Measurements from ENCODE around the gene ATP5PF. TPM values are rescaled to one million over a fixed set of nuclear protein-coding genes. Genes with fewer than 3 reads are reported as not detected.

Gene ATP5PF
- polyA plus RNA-seq, 3 donors = 124 to 360 (median 340) TPM

- Histone ChIP-seq H3K27ac (ENCODE audit: low read depth in 1 of 2, low read length in 2 of 2) (peak overlapping the region in 1 of 2 donors; percentile 13), H3K9ac (ENCODE audit: insufficient read depth, low read length, poor library complexity, severe bottlenecking) (no peak overlapping the region), H3K36me3 (replicated peaks in 1 of 2; ENCODE audit: control insufficient read depth in 1 of 2, insufficient read depth in 2 of 2, low read length in 2 of 2) (peaks cover 89 to 98% of the 10 kb centered on the region in 2 donors), H3K4me1 (ENCODE audit: control insufficient read depth in 1 of 2, insufficient read depth in 2 of 2, low read length in 2 of 2) (no peaks in the 10 kb centered on the region), H3K4me3 (replicated peaks in 1 of 3; ENCODE audit: low read depth in 2 of 3, low read length in 3 of 3) (no peak overlapping the region), H3K9me3 (replicated peaks in 1 of 2; ENCODE audit: control insufficient read depth in 1 of 2, insufficient read depth in 1 of 2, low read length in 2 of 2) (no peaks in the 10 kb centered on the region), H3K4me2 (replicated peaks; ENCODE audit: extremely low read depth, low read length, poor library complexity, severe bottlenecking) (no peak overlapping the region), H2AFZ (ENCODE audit: insufficient read depth, low read depth, low read length, poor library complexity, severe bottlenecking) (no peak overlapping the region), H3K79me2 (ENCODE audit: insufficient read depth, low read length) (no peaks in the 10 kb centered on the region), H4K20me1 (ENCODE audit: insufficient read depth, low read length) (no peaks in the 10 kb centered on the region), H3K27me3 (ENCODE audit: control insufficient read depth in 2 of 2, insufficient read depth in 2 of 2, low read length in 2 of 2) (no peaks in the 10 kb centered on the region)
- Mint-ChIP-seq H3K4me3 (no peak overlapping the region), H3K27me3 (ENCODE audit: low read depth in 3 of 3) (no peaks in the 10 kb centered on the region), H3K36me3 (peaks cover 77 to 90% of the 10 kb centered on the region in 2 donors), H3K9me3 (no peaks in the 10 kb centered on the region), H3K27ac (no peak overlapping the region), H3K4me1 (peaks cover 8% of the 10 kb centered on the region)
- intact Hi-C loops (cut with micrococcal nuclease) = no loop called here
- TF ChIP-seq CTCF (IDR thresholded peaks at IDR 0.05) = no peak
- no peak for DNase-seq
- WGBS (ENCODE audit: insufficient coverage) = no CpG with 5 or more reads among the region's 1 CpG
These were observed 26.0 kb upstream of the ATP5PF start for GRCh38 chr21:25760677-25761076.

- H3K9me3 Mint-ChIP-seq = no peaks in the 10 kb centered on the region
- H3K9ac ChIP-seq (ENCODE audit: insufficient read depth, low read length, poor library complexity, severe bottlenecking) = no peak overlapping the region
- H3K4me3 Mint-ChIP-seq = no peak overlapping the region
- H3K27me3 Mint-ChIP-seq (ENCODE audit: low read depth in 3 of 3) = no peaks in the 10 kb centered on the region
- intact Hi-C loops (cut with micrococcal nuclease) = no loop called here
- no peak overlapping the region for H3K4me2 ChIP-seq (replicated peaks; ENCODE audit: extremely low read depth, low read length, poor library complexity, severe bottlenecking)
- no peaks in the 10 kb centered on the region for H3K4me1 ChIP-seq (ENCODE audit: control insufficient read depth in 1 of 2, insufficient read depth in 2 of 2, low read length in 2 of 2)
- no peak overlapping the region for H3K4me3 ChIP-seq (replicated peaks in 1 of 3; ENCODE audit: low read depth in 2 of 3, low read length in 3 of 3)
- H3K27ac Mint-ChIP-seq = no peak overlapping the region
- no peak overlapping the region for H2AFZ ChIP-seq (ENCODE audit: insufficient read depth, low read depth, low read length, poor library complexity, severe bottlenecking)
- peaks cover 77 to 90% of the 10 kb centered on the region in 2 donors for H3K36me3 Mint-ChIP-seq
- H3K36me3 ChIP-seq (replicated peaks in 1 of 2; ENCODE audit: control insufficient read depth in 1 of 2, insufficient read depth in 2 of 2, low read length in 2 of 2) = peaks cover 88 to 98% of the 10 kb centered on the region in 2 donors
- TF ChIP-seq CTCF (IDR thresholded peaks at IDR 0.05) = no peak
- H3K27ac ChIP-seq (ENCODE audit: low read depth in 1 of 2, low read length in 2 of 2) = peak overlapping the region in 1 of 2 donors; percentile 13
- DNase-seq = no peak
- WGBS (ENCODE audit: insufficient coverage) = 100% methylated on average over 2 of the region's 3 CpGs
- peaks cover 8% of the 10 kb centered on the region for H3K4me1 Mint-ChIP-seq
- no peaks in the 10 kb centered on the region for H3K79me2 ChIP-seq (ENCODE audit: insufficient read depth, low read length)
- H3K9me3 ChIP-seq (replicated peaks in 1 of 2; ENCODE audit: control insufficient read depth in 1 of 2, insufficient read depth in 1 of 2, low read length in 2 of 2) = no peaks in the 10 kb centered on the region
- H3K27me3 ChIP-seq (ENCODE audit: control insufficient read depth in 2 of 2, insufficient read depth in 2 of 2, low read length in 2 of 2) = no peaks in the 10 kb centered on the region
- H4K20me1 ChIP-seq (ENCODE audit: insufficient read depth, low read length) = no peaks in the 10 kb centered on the region
These were observed 25.4 kb upstream of the ATP5PF start for GRCh38 chr21:25760061-25760460.

Data from CD14-positive monocyte (primary cell).